GM23338 (cell line): Measurements from ENCODE around the gene ATXN7L3. TPM values are rescaled to one million over a fixed set of nuclear protein-coding genes. Genes with fewer than 3 reads are reported as not detected.

Source experiments
- ATAC-seq: fragments of 200-7000 bp; cut with Tn5 transposase; 3 replicates; pipeline ENCODE4 v1.9.1; 2020
- DNase-seq: peaks from one replicate; pipeline ENCODE4 v3.0.0-alpha.2; 2015; ENCODE audit warnings: low spot score
- H2AFZ ChIP-seq: fragments of 200-600 bp; sonication (generic); 2 replicates; pipeline ENCODE4 v1.8.0; 2016; ENCODE audit warnings: antibody characterized with exemption, mild to moderate bottlenecking, moderate library complexity
- H3F3A ChIP-seq: fragments of 200-600 bp; sonication (generic); replicated peaks from 2 replicates; pipeline ENCODE4 v1.8.0; 2017; ENCODE audit warnings: antibody characterized with exemption, mixed run types, low read depth
- H3K27ac ChIP-seq: fragments of 200-600 bp; sonication (generic); 2 replicates; pipeline ENCODE4 v1.6.1; 2016; ENCODE audit warnings: low read depth
- H3K27me3 ChIP-seq: fragments of 200-600 bp; sonication (generic); 2 replicates; pipeline ENCODE4 v1.8.0; 2016; ENCODE audit warnings: mild to moderate bottlenecking, mixed run types, moderate library complexity; ENCODE audit not compliant: insufficient read depth
- H3K36me3 ChIP-seq: fragments of 200-600 bp; sonication (generic); 2 replicates; pipeline ENCODE4 v1.8.0; 2016; ENCODE audit warnings: mild to moderate bottlenecking; ENCODE audit not compliant: insufficient read depth
- H3K4me1 ChIP-seq: fragments of 200-600 bp; sonication (generic); 2 replicates; pipeline ENCODE4 v1.8.0; 2016; ENCODE audit warnings: mild to moderate bottlenecking, moderate library complexity; ENCODE audit not compliant: insufficient read depth
- H3K4me2 ChIP-seq: fragments of 200-600 bp; sonication (generic); 2 replicates; pipeline ENCODE4 v1.7.1; 2017; ENCODE audit warnings: mixed run types
- H3K4me3 ChIP-seq: fragments of 200-600 bp; sonication (generic); 2 replicates; pipeline ENCODE4 v1.6.1; 2016; ENCODE audit warnings: mixed run types
- H3K79me2 ChIP-seq: fragments of 200-600 bp; sonication (generic); replicated peaks from 2 replicates; pipeline ENCODE4 v1.8.0; 2017; ENCODE audit warnings: mild to moderate bottlenecking; ENCODE audit not compliant: insufficient read depth
- H3K9me2 ChIP-seq: fragments of 200-600 bp; sonication (generic); 2 replicates; pipeline ENCODE4 v1.8.0; 2017; ENCODE audit not compliant: insufficient read depth
- H4K20me1 ChIP-seq: fragments of 200-600 bp; sonication (generic); replicated peaks from 2 replicates; pipeline ENCODE4 v1.8.0; 2017; ENCODE audit warnings: mild to moderate bottlenecking; ENCODE audit not compliant: insufficient read depth
- H3K27ac Mint-ChIP-seq: 2 replicates; pipeline ENCODE4 v1.8.0; 2020; ENCODE audit warnings: inconsistent platforms, mild to moderate bottlenecking, moderate library complexity, mixed read lengths
- H3K27me3 Mint-ChIP-seq: 3 replicates; pipeline ENCODE4 v1.8.0; 2022; ENCODE audit warnings: low read depth, mild to moderate bottlenecking, moderate library complexity, mixed read lengths, inconsistent platforms; ENCODE audit not compliant: insufficient read depth, poor library complexity
- H3K36me3 Mint-ChIP-seq: 3 replicates; pipeline ENCODE4 v1.8.0; 2021; ENCODE audit warnings: low read depth, mild to moderate bottlenecking, inconsistent platforms, moderate library complexity, mixed read lengths
- H3K4me1 Mint-ChIP-seq: 3 replicates; pipeline ENCODE4 v1.8.0; 2020; ENCODE audit warnings: mild to moderate bottlenecking, inconsistent platforms, mixed read lengths
- H3K4me3 Mint-ChIP-seq: 3 replicates; pipeline ENCODE4 v1.8.0; 2021; ENCODE audit warnings: moderate library complexity, mild to moderate bottlenecking, inconsistent platforms, mixed read lengths
- H3K9me3 Mint-ChIP-seq: 3 replicates; pipeline ENCODE4 v1.8.0; 2020; ENCODE audit warnings: moderate library complexity, mild to moderate bottlenecking, inconsistent platforms, mixed read lengths
- CREB1 ChIP-seq: fragments of 250-450 bp; sonication (Bioruptor Pico); IDR thresholded peaks from 2 replicates; pipeline ENCODE4 v1.5.0; 2020; ENCODE audit warnings: low read depth, mild to moderate bottlenecking, moderate library complexity
- CTCF ChIP-seq, 2 experiments: fragments of 200-600 bp in 1 of 2; sonication (generic) in 1 of 2; conservative IDR thresholded peaks; 2 replicates each; pipeline versions ENCODE4 v1.5.1 to v1.6.1; 2016 to 2017; ENCODE audit warnings: antibody characterized with exemption in 2 of 2, low read depth in 2 of 2, mild to moderate bottlenecking in 2 of 2, moderate library complexity in 1 of 2
- ETS1 ChIP-seq: IDR thresholded peaks from 2 replicates; pipeline ENCODE4 v1.6.1; 2016; ENCODE audit warnings: antibody characterized with exemption
- EZH2 ChIP-seq: fragments of 200-600 bp; sonication (generic); IDR thresholded peaks from one replicate; pipeline ENCODE4 v1.8.0; 2017; ENCODE audit warnings: antibody characterized with exemption, mild to moderate bottlenecking, low read depth; ENCODE audit not compliant: unreplicated experiment
- EZH2phosphoT487 ChIP-seq: fragments of 200-600 bp; sonication (generic); IDR thresholded peaks from one replicate; pipeline ENCODE4 v1.8.1; 2018; ENCODE audit warnings: antibody characterized with exemption; ENCODE audit not compliant: unreplicated experiment
- JUNB ChIP-seq: IDR thresholded peaks from one replicate; pipeline ENCODE4 v1.6.1; 2016; ENCODE audit warnings: antibody characterized with exemption; ENCODE audit not compliant: unreplicated experiment
- NANOG ChIP-seq: IDR thresholded peaks from 2 replicates; pipeline ENCODE4 v1.6.1; 2016; ENCODE audit warnings: antibody characterized with exemption, borderline replicate concordance
- REST ChIP-seq: IDR thresholded peaks from one replicate; pipeline ENCODE4 v1.6.1; 2018; ENCODE audit warnings: antibody characterized with exemption; ENCODE audit not compliant: unreplicated experiment
- ZNF114 ChIP-seq: fragments of 250-450 bp; sonication (Bioruptor Pico); IDR thresholded peaks from 2 replicates; pipeline ENCODE4 v1.5.0; 2020; ENCODE audit warnings: mild to moderate bottlenecking, moderate library complexity
- ZNF462 ChIP-seq: fragments of 250-450 bp; sonication (Bioruptor Pico); IDR thresholded peaks from 2 replicates; pipeline ENCODE4 v1.5.0; 2020; ENCODE audit warnings: mild to moderate bottlenecking, moderate library complexity
- polyA plus RNA-seq: library from polyadenylated mRNA; unstranded; fragments of >200 nt; fragmentation: Nextera tagmentation; extraction: Ambion mirVana; gene quantifications from 2 replicates; pipeline ENCODE4 v1.2.1, GENCODE V29; 2016
- total RNA-seq: library from RNA; depleted of rRNA; stranded (reverse); fragments of >200 nt; shearing (Covaris generic); gene quantifications from 2 replicates; pipeline ENCODE4 v1.2.3, GENCODE V29; 2014

The ATXN7L3 gene
- total and polyA plus RNA-seq, 2 experiments from 2014 or later: 20.6 to 95.0 TPM

GRCh38 chr17:44214230-44214494 is 14.5 kb upstream of the ATXN7L3 start:
- no peak overlapping the region for H2AFZ ChIP-seq
- peaks cover 23% of the 10 kb centered on the region for H3K27me3 Mint-ChIP-seq
- H3K36me3 ChIP-seq: peaks cover 21% of the 10 kb centered on the region
- no peak for DNase-seq
- H3K79me2 ChIP-seq: peaks cover 18% of the 10 kb centered on the region
- ATAC-seq: no peak
- H3K4me1 ChIP-seq: peaks cover 9% of the 10 kb centered on the region; the same call in 1 of the 2 replicates
- H3K4me3 ChIP-seq: no peak overlapping the region
- H3K9me2 ChIP-seq: no peaks in the 10 kb centered on the region
- peaks cover 76% of the 10 kb centered on the region for H3K36me3 Mint-ChIP-seq
- no peak overlapping the region for H3K27ac Mint-ChIP-seq
- no peak overlapping the region for H3K27ac ChIP-seq
- H4K20me1 ChIP-seq: peaks cover 6% of the 10 kb centered on the region
- peaks cover 24% of the 10 kb centered on the region for H3K4me1 Mint-ChIP-seq
- TF ChIP-seq REST (no peak), CREB1 (CRISPR knock-in tag) (no peak), ZNF462 (no peak), JUNB (no peak), ZNF114 (CRISPR knock-in tag) (no peak), ETS1 (no peak), EZH2phosphoT487 (no peak), EZH2 (no peak), CTCF (conservative IDR thresholded peaks at IDR 0.05; ENCODE audit: low read depth in 2 of 2) (no peak), NANOG (no peak)
- H3K4me3 Mint-ChIP-seq: no peak overlapping the region; the same call in 2 of the 3 replicates
- H3K9me3 Mint-ChIP-seq: no peaks in the 10 kb centered on the region
- H3F3A ChIP-seq: peaks cover 30% of the 10 kb centered on the region; the same call in 1 of the 2 replicates
- H3K27me3 ChIP-seq: no peaks in the 10 kb centered on the region
- H3K4me2 ChIP-seq: no peak overlapping the region
